GF-D8 (cell line): Measurements from ENCODE around the gene BRAF.
"Not testable (repeated sequence)": the region's sequence is repeated elsewhere in the genome, so short reads cannot be mapped to it uniquely, and the experiment has no call there.

Experiments used
- DNase-seq: peaks from one replicate; lab custom pipeline; 2025; lab: John Stamatoyannopoulos, UW

Gene BRAF

GRCh38 chr7:140678816-140679130 lies 246.0 kb downstream of the BRAF start:
- DNase-seq = no peak

- no peak for DNase-seq
Observed at GRCh38 chr7:140678081-140678815, 246.5 kb downstream of the BRAF start.

- no peak for DNase-seq
Observed at GRCh38 chr7:140677496-140677895, 247.2 kb downstream of the BRAF start.

- DNase-seq = not testable (repeated sequence)
Observed at GRCh38 chr7:140676956-140677355, 247.8 kb downstream of the BRAF start.

GRCh38 chr7:140676306-140676705 lies 248.4 kb downstream of the BRAF start:
- DNase-seq = no peak

- no peak for DNase-seq
Observed at GRCh38 chr7:140675726-140676125, 249.0 kb downstream of the BRAF start.

- DNase-seq = peak; percentile 81
Observed at GRCh38 chr7:140674899-140675701, 249.6 kb downstream of the BRAF start.

- peak; percentile 17 for DNase-seq
Observed at GRCh38 chr7:140674356-140674800, 250.4 kb downstream of the BRAF start.

- no peak for DNase-seq
Observed at GRCh38 chr7:140673774-140674155, 251.0 kb downstream of the BRAF start.

- no peak for DNase-seq
Observed at GRCh38 chr7:140673063-140673773, 251.5 kb downstream of the BRAF start.

- no peak for DNase-seq
Observed at GRCh38 chr7:140672382-140673062, 252.2 kb downstream of the BRAF start, which contains the start of gene ADCK2. Gene ADCK2, plus strand, starts transcription at chr7:140672945. Its CDS starts 386 bp downstream, at chr7:140673331.

GRCh38 chr7:140671966-140672365 lies 252.8 kb downstream of the BRAF start:
- DNase-seq = no peak

GRCh38 chr7:140670343-140670935 lies 254.3 kb downstream of the BRAF start:
- no peak for DNase-seq

GRCh38 chr7:140669862-140670261 lies 254.9 kb downstream of the BRAF start:
- DNase-seq = not testable (repeated sequence)

- no peak for DNase-seq
Observed at GRCh38 chr7:140669352-140669751, 255.4 kb downstream of the BRAF start.
